ENCODE results near the gene BAZ2B. TPM values are rescaled to one million over a fixed set of nuclear protein-coding genes. Genes with fewer than 3 reads are reported as not detected.

Gene BAZ2B
- total RNA-seq, 1 donor from 2014 or later = 69.8 TPM

DNA sequence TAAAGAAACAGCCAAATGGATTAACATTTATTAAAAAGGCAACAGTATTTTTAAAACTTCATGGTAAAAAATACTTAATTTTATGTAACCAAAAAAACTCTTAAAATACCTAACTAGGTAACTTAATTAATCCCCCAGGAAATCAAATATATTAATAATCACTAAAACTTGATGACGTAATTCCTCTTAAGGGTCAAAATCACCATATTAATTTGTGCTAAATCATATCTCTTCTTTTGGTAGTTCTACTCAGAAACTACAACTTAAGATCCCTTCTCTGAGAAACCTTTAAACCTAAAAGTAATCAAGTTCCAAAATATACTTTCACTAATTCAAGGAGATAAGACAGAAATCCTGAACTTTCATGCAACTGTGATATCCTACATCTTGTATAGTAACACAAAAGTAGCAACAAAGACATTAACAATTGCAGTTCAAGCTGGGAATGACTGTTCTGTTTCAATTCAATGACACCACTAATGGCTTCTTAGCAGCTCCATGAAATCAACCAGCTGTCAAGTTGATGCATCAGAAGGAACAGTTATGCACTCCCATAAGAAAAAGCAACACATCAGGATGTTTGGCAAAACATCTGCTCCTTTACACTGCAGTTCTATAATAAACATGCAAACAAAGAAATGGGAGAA lies 4.0 kb downstream of the BAZ2B start:
- DNase-seq (ENCODE audit: low read depth) (no peak), FAIRE-seq (no peak)
- Histone ChIP-seq H4K20me1 (ENCODE audit: insufficient read depth, low read length) (peaks cover 9% of the 10 kb centered on the region), H3K36me3 (ENCODE audit: insufficient read depth, low read length) (no peaks in the 10 kb centered on the region), H2AFZ (ENCODE audit: low read depth, low read length) (no peak overlapping the region), H3K4me1 (ENCODE audit: insufficient read depth, low read length) (peaks cover 5% of the 10 kb centered on the region), H3K9ac (ENCODE audit: low read length) (no peak overlapping the region), H3K79me2 (ENCODE audit: insufficient read depth, low read length) (peaks cover 90% of the 10 kb centered on the region), H3K9me3 (ENCODE audit: insufficient read depth, low read depth, low read length) (no peaks in the 10 kb centered on the region), H3K4me3 (ENCODE audit: insufficient read depth, low read depth, low read length) (no peak overlapping the region), H3K27ac (ENCODE audit: low read depth, low read length) (no peak overlapping the region), H3K4me2 (ENCODE audit: low read length) (peak overlapping the region; percentile 37), H3K27me3 (ENCODE audit: insufficient read depth, low read length) (no peaks in the 10 kb centered on the region)
- Mint-ChIP-seq H3K27me3 (ENCODE audit: low read depth, unreplicated experiment) (no peaks in the 10 kb centered on the region), H3K9me3 (ENCODE audit: unreplicated experiment) (no peaks in the 10 kb centered on the region), H3K36me3 (ENCODE audit: low read depth, unreplicated experiment) (no peaks in the 10 kb centered on the region), H3K4me3 (ENCODE audit: unreplicated experiment) (peak overlapping the region; percentile 63), H3K4me1 (ENCODE audit: low read depth, unreplicated experiment) (peaks cover 14% of the 10 kb centered on the region), H3K27ac (ENCODE audit: unreplicated experiment) (peak overlapping the region; percentile 56)
- TF ChIP-seq, protein P1, sequence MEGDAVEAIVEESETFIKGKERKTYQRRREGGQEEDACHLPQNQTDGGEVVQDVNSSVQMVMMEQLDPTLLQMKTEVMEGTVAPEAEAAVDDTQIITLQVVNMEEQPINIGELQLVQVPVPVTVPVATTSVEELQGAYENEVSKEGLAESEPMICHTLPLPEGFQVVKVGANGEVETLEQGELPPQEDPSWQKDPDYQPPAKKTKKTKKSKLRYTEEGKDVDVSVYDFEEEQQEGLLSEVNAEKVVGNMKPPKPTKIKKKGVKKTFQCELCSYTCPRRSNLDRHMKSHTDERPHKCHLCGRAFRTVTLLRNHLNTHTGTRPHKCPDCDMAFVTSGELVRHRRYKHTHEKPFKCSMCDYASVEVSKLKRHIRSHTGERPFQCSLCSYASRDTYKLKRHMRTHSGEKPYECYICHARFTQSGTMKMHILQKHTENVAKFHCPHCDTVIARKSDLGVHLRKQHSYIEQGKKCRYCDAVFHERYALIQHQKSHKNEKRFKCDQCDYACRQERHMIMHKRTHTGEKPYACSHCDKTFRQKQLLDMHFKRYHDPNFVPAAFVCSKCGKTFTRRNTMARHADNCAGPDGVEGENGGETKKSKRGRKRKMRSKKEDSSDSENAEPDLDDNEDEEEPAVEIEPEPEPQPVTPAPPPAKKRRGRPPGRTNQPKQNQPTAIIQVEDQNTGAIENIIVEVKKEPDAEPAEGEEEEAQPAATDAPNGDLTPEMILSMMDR (IDR thresholded peaks at IDR 0.05; ENCODE audit: insufficient read depth, low read depth, low read length) = no peak
- TF ChIP-seq EZH2 (IDR thresholded peaks at IDR 0.05; ENCODE audit: insufficient read depth, low read length) = no peak

DNA sequence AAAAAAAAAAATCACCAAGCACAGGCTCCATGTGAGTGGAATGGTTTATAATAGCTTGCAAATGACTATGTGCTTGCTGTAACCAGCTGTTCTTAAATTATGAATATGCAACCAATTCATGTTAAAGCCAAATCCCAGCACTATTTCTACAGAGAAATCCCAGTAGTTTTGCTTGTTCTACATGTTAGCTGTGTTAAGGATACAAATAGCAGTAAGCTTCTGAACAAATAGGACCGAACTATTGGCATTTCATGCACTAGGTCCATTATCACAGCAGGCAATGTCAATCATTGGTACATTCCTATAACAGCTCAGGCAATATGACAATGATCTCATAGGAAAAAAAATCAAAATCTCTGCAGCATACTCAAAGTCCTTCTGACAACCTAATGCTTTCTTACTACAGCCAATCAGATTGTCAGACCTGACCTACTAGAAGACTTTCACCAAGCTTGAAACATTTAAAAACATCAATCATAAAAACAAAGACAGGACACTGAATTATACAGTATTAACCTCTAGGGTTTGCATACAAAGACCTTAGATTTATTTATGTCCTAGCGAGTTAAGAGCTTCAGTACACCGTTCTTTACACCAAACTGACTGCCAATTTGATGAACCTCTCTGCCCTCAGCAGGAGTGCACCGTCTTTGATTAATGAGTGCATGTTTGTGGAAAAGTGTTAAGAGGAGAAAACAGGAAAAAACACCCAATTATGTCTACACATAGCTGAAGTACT lies 6.4 kb downstream of the BAZ2B start:
- Histone ChIP-seq H3K27ac (ENCODE audit: low read depth, low read length) (no peak overlapping the region), H3K9me3 (ENCODE audit: insufficient read depth, low read depth, low read length) (no peaks in the 10 kb centered on the region), H3K9ac (ENCODE audit: low read length) (no peak overlapping the region), H3K4me1 (ENCODE audit: insufficient read depth, low read length) (peaks cover 5% of the 10 kb centered on the region), H3K4me3 (ENCODE audit: insufficient read depth, low read depth, low read length) (no peak overlapping the region), H4K20me1 (ENCODE audit: insufficient read depth, low read length) (peaks cover 23% of the 10 kb centered on the region), H3K36me3 (ENCODE audit: insufficient read depth, low read length) (no peaks in the 10 kb centered on the region), H3K4me2 (ENCODE audit: low read length) (no peak overlapping the region), H2AFZ (ENCODE audit: low read depth, low read length) (no peak overlapping the region), H3K79me2 (ENCODE audit: insufficient read depth, low read length) (peaks cover 95% of the 10 kb centered on the region), H3K27me3 (ENCODE audit: insufficient read depth, low read length) (no peaks in the 10 kb centered on the region)
- no peaks in the 10 kb centered on the region for H3K9me3 Mint-ChIP-seq (ENCODE audit: unreplicated experiment)
- no peak for TF ChIP-seq EZH2 (IDR thresholded peaks at IDR 0.05; ENCODE audit: insufficient read depth, low read length)
- TF ChIP-seq, protein P1 (IDR thresholded peaks at IDR 0.05; ENCODE audit: insufficient read depth, low read depth, low read length) = no peak
- FAIRE-seq = peak; percentile 13
- DNase-seq (ENCODE audit: low read depth) = no peak
- H3K36me3 Mint-ChIP-seq (ENCODE audit: low read depth, unreplicated experiment) = no peaks in the 10 kb centered on the region
- no peaks in the 10 kb centered on the region for H3K27me3 Mint-ChIP-seq (ENCODE audit: low read depth, unreplicated experiment)
- H3K27ac Mint-ChIP-seq (ENCODE audit: unreplicated experiment) = no peak overlapping the region
- no peak overlapping the region for H3K4me3 Mint-ChIP-seq (ENCODE audit: unreplicated experiment)
- peaks cover 20% of the 10 kb centered on the region for H3K4me1 Mint-ChIP-seq (ENCODE audit: low read depth, unreplicated experiment)

All from astrocyte (in vitro differentiated cells and primary cell).